DMS79 treated with DMSO at 0.1 percent for 48 hours (cell line): ENCODE measurements around the gene DCLK3.

Source experiments
- DNase-seq: peaks from one replicate; lab custom pipeline; 2025; lab: John Stamatoyannopoulos, UW

Gene DCLK3, protein sequence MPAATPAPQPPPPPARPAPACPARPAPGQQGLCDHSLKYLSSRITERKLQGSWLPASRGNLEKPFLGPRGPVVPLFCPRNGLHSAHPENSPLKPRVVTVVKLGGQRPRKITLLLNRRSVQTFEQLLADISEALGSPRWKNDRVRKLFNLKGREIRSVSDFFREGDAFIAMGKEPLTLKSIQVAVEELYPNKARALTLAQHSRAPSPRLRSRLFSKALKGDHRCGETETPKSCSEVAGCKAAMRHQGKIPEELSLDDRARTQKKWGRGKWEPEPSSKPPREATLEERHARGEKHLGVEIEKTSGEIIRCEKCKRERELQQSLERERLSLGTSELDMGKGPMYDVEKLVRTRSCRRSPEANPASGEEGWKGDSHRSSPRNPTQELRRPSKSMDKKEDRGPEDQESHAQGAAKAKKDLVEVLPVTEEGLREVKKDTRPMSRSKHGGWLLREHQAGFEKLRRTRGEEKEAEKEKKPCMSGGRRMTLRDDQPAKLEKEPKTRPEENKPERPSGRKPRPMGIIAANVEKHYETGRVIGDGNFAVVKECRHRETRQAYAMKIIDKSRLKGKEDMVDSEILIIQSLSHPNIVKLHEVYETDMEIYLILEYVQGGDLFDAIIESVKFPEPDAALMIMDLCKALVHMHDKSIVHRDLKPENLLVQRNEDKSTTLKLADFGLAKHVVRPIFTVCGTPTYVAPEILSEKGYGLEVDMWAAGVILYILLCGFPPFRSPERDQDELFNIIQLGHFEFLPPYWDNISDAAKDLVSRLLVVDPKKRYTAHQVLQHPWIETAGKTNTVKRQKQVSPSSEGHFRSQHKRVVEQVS

DNA sequence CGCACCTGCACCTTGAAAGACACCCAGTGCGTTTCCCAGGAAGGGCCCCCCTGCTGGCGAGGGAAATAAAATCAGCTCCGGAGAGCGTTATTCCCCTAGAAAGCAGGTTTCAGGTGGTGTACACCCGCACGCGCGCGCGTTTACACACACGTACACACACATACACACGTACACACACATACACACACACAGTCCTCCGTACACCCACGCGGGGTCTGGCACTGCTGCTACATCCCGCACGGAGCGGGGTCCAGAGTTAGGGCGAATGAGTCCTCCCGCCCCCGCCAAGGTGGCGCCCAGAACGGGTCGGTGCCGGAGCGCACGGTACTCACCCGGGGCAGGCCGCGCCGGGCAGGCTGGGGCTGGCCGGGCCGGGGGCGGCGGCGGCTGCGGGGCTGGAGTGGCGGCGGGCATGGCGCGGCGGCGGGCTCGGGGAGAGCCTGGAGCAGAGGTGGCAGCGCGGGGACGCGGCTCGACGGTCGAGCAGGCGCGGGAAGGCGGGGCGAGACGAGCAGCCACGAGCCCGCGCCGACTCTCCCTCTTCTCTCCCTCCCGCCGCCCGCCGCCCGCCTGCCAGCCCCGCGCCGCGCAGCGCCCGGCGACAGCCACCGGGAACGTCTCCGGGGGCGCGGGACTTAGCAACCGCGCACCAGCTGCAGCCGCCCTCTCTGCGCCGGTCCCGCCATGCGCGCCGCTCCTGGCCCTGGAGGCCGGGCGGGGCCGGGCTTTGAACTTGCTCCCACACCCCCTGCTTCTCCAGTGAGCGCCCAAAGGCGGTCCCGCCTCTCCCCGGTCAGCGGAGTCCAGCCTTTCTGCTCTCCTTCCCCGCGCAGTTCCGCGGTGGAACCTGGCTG lies at the start of gene DCLK3:
Gene DCLK3, minus strand, starts transcription at position 704 of the 854 bp plus-strand sequence. Its CDS starts 290 bp downstream, at position 414.
- no peak for DNase-seq

DNA sequence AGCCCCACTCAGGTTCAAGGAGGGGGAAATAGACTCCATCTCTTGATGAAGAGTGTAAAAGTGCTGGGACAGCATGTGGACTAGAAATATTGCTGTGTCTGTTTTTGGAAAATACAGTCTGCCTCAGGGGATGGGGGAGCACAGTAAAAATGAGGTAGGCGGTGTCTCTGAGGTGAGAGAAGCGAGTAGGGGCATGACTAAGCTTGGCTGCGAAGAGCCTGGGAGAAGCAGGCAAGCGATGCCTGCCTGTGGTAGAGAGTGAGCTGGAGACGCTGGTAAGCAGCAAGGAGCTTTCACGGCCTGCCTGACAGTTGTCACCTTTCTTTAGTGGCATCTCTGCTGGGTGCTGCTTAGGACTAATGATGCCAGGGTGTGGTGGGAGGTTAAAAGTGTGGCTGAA lies 49.0 kb upstream of the DCLK3 start:
- DNase-seq: peak; percentile 0

DNA sequence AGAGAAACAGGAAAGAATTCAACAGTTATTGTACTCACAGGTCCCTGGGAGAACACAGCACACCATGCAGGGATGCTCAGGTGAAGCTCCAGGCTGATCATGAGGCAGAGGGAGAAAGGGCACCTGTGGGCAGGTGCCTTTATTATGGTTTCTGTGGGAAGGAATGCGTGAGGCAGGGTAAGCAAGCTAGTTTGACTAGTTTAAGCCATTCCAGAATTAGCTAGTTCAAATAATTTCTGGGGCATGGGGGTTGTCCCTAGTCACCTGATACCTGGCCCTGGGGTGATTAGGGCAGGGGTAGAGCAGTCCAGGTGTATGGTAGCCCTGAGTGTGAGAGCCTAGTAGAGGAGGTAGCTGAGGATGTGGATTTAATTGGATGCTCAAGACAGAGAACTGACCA lies 47.9 kb upstream of the DCLK3 start:
- DNase-seq: no peak

DNA sequence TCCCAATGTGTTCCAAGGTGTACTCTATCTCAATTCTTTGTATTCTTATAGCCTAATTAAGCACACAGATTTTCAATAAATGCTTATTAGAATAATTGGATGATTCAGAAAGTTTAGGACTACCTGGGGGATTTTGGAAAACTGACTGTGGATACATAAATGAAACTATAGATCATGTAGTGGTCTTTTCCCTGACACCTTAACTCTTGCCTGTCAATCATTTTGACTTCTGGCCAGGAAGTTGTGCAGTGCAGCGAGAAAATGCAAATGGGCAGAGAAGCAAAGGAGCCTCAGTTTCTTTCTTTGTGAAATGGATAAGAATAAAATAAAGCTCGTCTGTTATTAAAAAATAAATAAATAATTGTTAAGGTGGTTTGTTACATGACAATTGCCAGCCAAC lies 47.4 kb upstream of the DCLK3 start:
- no peak for DNase-seq

DNA sequence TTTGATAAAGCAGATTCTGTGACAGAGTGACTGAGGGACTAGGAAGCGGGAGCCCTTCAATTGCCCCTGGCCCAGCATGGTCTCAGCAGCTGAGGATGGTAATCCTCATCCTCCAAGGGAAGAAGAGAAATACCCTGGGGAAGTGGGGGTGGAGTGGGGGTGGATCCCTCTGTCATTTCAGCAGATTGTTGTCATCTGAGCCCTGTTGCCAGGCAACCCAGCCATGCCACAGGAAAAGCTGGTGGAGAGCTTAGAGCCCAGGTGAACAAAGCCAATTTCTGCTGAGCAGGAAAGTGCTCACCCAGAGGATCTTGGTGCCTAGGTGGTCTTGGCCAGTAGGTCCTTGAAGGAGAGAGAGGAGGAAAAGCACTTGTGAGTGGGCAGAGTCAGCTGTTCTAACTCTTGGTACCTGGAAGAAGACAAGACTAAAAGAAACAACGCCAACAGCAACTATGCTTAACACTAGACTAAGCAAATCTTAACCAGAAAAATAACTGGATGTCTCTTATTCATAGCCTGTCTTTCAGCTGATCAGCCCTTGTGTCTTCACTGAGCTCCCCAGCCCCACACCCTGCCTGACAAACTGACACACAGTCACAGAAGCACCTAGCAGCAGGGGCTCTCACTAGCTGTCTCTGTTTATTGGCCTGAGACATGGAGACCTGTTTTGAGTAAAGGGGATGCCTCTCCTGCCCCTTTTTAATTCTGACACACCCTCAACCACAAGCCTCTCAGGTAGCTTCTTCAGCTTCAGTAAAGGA lies 40.1 kb upstream of the DCLK3 start:
- DNase-seq: peak; percentile 5

DNA sequence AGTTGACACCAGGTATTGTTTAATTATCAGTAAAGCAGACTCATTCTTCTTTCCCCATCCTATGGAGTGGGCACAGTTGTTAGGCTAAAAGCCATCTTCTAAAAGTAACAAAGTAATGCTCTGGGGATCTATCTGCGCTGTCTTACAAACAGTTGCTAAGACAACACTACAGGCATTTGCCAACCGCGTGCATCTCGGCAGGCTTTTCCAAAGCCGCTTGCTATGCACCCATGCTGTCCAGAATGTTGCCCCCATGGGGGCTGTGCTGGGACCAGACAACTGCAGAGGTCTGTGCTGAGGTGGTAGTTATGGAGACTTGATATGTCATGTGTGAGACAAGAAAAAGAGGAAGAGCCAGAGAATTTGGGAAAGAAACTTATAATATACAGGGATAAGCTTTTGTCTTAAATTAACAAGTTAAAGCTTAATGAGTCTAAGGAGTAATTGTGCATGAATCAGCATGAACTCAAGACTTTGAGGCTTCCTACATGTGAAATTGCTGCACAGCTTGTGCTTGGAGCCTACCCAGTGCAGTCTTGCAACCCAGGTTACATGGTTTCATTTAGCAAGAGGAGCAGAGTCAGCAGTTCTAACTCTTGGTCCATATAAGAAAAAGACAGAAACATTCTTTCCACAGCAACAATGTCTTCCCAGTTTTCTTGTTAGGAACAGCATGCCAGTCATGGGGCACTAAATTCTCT lies 38.9 kb upstream of the DCLK3 start:
- DNase-seq: no peak

DNA sequence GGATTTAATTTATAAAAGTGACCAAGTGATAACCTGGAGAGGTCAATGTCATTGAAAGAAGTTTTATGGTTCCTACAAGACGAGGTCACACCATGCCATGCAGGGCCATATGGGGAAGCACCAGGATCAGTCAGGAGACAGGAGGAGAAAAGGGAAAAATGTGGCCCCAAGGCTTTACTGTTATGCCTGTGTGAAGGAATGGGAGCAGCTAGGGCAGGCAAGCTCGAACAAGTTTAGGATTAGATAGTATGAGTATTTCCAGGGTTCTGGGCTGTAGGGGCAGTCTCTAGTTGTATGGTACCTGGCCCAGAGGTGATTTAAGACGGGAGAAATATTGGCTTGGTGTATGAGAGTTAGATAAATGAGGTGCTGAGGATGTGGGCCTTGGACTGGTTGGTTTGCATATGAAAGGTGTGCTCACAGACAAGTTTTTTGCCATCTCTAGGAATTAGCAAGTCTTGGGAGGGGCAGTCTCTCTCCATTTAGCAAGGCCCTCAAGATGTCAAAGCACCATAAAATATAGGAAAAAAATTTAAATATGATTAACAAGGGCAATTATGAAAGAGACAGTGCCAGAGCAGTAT lies 36.3 kb upstream of the DCLK3 start:
- no peak for DNase-seq

DNA sequence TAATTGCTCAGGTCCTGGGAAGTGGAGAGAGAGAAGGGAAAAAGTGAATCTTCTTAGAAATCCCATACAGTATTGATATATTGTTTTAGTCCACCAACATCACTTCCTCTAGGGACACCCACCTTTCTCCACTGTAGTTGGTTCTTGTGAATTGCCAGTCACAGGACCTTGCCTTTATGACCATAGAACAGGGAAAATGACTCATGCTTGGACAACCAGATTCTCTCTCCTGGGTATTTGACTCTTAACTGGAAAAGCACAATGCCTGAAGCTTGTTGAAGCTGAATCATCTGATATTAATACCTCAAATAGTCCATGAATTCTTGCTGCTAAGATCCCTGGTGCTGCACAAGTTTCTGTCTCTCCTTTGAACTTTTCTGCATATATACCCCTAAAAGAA lies 32.5 kb upstream of the DCLK3 start:
- no peak for DNase-seq

DNA sequence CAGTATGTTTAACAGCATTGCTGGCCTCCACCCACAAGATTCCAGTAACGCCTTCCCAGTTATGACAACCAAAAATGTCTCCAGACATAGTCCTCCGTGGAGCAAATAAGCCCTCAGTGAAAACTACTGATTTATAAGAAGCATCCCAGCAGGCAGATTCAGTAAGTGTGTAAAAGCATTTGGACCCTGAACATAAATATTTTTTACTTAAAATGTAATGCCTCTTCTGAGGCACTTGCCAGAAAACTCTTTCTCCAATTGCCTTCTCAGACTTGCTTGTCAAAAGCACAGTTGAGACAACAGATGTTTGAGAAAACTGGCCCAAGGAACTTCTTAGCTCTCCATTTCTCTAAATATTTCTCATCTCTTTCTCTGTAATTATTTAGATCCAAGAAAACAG lies 31.8 kb upstream of the DCLK3 start:
- DNase-seq: no peak

DNA sequence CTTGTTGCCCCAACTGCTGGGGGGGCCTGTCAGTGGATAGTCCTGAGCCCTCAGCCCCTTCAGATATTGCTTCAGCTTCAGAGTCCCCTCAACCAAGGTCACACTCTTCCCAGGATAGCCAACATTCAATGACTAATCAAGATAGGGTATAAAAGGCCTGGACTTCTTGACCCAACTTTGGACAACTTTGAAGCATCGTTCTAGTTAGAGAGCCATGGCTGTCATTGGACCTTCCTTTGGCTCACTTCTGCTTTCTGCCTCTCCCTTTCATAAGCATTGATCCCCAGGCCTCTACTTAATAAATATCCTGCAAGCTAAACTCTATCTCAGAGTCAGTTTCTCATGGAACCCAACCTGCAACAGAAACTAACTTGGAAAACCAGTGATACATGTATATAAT lies 31.3 kb upstream of the DCLK3 start:
- no peak for DNase-seq

DNA sequence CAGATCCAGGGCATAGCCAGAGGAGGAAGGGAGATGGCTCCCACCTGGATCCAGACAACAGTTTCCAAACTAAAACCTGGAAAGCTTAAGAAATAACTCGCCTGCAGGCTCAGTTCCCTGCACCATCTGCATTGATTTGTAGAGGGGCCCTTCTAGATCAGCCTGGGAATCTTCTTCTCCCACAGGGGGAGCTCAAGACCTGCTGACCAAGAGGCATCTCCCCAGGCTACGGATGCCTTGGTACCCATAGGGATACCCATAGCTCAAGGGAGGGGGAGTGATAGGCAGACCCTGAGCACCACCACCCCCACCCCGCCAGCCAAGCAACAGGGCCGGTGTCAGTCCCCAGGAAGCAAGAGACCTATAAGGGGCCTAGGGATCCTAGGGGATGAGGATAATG lies 28.0 kb upstream of the DCLK3 start:
- DNase-seq: no peak

DNA sequence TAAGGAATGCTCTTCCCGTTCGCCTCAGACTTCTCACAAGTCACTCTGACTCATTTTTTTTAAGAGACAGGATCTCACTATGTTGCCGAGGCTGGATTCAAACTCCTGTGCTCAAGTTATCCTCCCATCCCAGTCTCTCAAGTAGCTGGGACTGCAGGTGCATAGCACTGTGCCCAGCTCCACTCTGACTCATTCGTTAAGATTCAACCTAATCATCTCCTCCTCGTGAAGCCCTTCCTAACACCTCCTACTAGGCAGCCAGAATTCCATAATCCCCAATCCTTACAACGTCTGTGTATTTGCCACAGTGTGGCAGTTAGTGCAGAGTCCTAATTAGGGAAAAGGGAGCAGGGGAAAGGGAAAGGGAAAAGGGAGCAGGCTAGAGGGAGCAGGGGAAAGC lies 26.4 kb upstream of the DCLK3 start:
- no peak for DNase-seq

DNA sequence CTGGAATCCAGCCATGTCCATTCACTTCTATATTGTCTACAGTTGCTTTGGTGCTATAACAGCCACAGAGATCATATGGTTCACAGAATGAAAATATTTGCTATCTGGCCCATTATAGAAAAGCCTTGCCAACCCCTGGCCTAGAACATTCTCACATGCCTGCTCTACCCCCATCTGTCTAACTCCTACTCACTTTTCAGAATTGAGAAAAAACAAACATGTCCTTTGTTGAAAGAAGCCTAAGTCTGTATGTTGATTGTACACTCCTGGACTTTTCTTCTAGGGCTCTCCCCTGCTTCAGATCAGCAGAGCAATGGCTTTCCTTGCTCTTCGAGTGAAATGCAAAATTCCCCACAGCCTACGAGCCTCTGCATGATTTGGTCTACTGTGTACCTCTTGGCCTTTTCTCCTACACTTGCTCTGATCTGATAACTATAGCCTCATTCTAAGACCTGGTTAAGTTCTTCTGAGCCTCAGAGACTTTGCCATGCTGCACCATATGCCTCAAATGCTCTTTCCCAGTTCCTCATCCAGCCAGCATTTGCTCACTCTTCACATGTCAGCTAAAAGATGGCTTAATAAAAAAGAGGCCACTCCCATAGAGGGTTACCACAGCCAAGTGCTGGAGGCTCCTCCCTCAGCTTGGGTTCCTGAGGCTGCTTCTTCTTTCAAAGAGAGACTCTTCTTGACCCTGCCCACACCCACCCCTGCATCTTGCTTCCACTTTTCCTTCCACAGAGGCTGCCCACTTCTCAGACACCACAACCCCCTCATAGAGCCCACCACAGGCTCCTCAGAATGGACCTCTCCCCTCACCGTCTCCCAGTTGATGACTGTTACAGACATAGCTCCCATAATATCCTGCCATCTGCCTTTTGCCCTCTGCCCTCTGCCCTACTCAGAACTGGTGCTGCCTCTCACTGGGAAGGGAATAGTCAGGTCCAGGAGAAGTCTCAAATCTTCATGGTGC lies 22.9 kb upstream of the DCLK3 start:
- no peak for DNase-seq

DNA sequence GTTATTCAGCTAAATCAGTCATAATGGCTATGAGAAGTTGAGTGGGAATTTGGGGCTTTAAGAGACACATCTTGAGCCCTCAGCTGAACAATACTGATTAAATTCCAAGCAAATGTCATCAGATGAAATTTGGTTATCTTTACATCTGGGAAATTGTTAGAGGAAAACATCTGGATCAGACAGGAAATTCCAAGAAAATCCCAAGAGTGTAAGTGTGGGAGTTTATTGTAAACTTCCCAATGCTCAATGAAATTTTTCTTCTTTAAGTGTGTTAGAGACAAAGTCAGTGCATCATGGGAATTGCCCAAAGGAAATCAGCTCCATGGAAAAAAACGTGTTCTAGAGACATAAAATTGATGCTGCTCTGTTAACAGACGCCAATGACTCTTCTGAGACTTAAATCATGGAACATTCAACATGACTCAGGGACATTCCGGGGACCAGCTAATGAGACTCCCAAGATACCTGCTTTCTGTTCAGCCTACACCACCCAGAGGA lies 19.8 kb upstream of the DCLK3 start:
- DNase-seq: no peak

DNA sequence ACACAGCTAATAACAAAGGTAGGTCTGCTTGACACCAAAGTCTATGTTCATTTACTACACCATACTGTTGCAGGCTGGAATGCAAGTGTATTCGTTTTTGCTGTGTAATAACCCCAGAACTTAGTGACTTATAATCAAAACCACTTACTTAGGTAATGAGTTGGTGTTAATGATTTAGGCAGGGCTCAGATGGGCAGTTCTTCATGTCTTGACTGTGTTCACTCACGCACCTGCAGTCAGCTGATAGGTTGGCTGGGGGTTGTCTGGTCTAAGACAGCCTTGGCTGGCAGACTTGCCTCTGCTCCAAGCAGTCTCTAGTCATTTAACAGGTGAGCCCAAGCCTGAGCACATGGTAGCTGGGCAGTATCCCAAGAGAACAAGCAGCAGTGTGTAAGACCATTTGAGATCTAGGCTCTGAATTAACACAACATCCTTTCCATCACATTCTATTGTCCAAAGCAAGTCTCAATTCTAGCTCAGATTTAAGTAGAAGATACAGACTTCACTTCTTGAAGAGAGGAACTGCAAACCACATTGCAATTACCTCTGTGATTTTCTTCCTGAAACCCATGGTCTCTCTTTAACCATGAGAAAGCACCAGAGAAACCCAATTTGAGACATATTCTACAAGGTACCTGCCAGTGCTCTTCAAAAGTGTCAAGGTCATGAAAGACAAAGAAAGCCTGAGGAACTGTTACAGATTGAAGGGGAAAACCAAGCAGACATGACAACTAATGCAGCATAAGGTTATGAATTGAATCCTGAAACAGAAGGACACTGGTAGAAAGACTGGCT lies 13.3 kb upstream of the DCLK3 start:
- DNase-seq: no peak

DNA sequence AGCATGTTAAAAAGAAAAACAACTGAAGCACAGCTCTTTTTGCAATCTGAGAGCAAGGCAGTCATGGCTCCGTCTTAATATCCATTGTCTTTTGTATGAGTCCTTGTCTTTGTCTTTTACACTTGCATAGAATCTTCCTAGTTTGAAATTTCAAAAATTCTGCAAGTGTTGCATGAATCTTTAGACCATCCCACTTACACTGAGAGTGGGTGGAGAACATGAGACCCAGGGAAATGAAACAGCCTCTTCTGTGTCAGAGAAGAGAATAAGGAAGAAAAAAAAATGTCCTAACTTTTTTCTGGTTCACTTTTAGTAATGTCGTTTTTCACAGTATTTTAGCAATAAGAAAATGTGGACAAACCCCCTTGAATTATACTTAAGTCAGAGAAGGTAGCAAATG lies 12.1 kb upstream of the DCLK3 start:
- no peak for DNase-seq

DNA sequence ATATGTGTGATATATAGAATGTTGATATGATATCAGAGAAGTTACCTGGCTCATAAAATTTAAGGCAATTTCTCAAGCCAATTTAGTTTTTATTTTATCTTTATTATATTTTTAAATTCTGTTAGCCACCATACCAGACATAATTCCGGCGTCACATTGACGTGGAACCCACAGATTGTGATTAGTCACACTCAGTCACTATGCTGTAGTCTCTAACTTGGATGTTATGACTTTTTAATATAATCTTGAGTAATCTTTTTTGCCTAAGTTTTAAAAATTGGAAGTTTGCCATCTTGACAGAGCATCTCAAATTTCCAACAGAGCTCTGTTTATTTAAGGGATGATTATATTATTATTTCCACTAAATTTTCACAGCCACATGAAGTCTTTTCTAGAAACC lies 9.7 kb upstream of the DCLK3 start:
- no peak for DNase-seq

DNA sequence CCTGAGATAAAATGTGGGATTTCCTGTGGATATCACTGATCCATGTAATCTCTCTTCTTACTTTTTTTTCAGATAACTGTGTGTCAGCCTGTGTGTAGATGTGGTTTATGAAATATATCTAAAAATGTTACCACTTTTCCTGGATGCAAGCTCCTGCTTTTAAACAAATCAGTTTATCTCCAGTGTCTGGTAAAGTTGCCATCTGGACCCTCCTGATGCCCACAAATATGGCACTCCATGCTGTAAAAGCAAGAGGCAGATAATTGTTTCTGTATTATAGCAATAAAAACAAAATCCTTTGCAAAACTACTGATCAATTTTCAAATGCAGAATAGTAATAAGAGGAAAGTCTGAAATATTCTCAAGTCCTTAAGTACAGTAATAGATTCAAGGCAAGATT lies 7.6 kb upstream of the DCLK3 start:
- no peak for DNase-seq
